Measurements from ENCODE around the gene SMAD5. TPM values are rescaled to one million over a fixed set of nuclear protein-coding genes. Genes with fewer than 3 reads are reported as not detected.

The SMAD5 gene
- total and polyA plus RNA-seq, 4 donors, result 11.3 to 85.8 (median 48.6) TPM

DNA sequence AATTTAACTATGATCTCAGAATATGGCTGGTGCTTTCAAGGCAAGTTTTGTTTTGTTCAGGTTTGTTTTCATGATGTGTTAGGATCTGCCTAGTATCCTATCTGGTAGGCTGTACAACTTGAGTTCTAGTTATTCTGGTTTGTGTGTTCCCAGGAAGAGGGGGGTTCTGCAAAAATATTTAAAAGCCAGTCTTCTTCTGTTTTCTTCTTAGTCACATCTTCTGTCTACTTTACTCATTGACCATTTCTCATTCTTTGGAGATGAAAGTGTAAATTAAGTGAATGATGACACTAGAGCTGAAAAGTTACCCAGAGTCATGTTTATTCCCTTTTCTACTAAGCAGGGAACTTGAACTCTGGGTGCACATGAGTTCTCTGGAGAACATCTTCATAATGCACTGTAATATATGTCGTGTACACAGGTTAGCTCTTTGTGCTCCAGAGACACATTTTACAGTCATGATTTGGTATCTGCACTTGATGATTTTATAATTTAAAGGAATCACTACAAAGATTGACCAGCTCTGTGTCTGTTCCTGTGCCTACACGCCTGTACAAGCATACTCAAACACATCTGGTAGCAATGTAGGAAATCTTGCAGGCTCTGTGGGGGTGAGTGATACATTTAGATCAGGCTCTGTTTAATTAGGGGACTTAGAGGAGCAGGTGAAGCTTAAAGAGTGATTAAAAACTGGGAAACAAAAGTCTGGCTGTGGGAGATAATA is 5.0 kb downstream of the SMAD5 start:
- Histone ChIP-seq H3K27ac (ENCODE audit: low read depth in 1 of 2, low read length in 2 of 2) (no peak overlapping the region), H3K36me3 (ENCODE audit: control insufficient read depth in 1 of 2, insufficient read depth in 2 of 2, low read length in 1 of 2) (no peaks in the 10 kb centered on the region), H3K4me1 (ENCODE audit: control insufficient read depth in 1 of 2, insufficient read depth in 2 of 2, low read length in 2 of 2) (peaks cover 3 to 9% of the 10 kb centered on the region in 2 donors), H3K27me3 (ENCODE audit: control insufficient read depth in 1 of 2, insufficient read depth in 2 of 2, low read length in 1 of 2) (no peaks in the 10 kb centered on the region), H3K9me3 (ENCODE audit: control insufficient read depth, low read length) (no peaks in the 10 kb centered on the region), H3K4me3 (ENCODE audit: low read length in 2 of 2) (no peak overlapping the region)
- ATAC-seq (ENCODE audit: low FRiP score) (no peak), DNase-seq (no peak)
- intact Hi-C loops (cut with DNase I), result no loop called here
- WGBS, 2 donors, result 84 to 86% methylated on average over 2 of the region's 2 CpGs

GRCh38 chr5:136141561-136141960 is 8.9 kb downstream of the SMAD5 start:
- Histone ChIP-seq H3K36me3 (ENCODE audit: control insufficient read depth in 1 of 2, insufficient read depth in 2 of 2, low read length in 1 of 2) (no peaks in the 10 kb centered on the region), H3K4me1 (ENCODE audit: control insufficient read depth in 1 of 2, insufficient read depth in 2 of 2, low read length in 2 of 2) (peaks cover 6 to 11% of the 10 kb centered on the region in 2 donors)
- no peak for DNase-seq

DNA sequence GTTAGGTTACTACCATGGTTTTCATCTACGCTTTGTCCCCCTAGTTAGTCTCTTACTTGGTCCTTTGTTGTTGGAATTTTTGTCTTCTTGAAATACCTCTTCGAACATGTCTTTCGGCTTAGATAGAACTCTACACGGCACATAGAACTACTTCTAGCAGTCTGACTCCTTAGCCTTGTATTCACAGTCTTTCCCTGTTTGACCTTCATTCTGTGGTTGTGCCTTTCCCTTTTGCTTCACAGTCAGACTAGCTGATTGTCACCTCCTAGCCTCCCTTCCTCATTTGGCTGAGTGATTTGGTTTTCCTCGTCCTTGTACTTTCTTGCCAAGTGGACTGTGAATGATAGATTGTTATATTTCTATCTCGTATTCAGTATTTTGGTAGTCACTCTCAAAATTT is 10.7 kb downstream of the SMAD5 start:
- Histone ChIP-seq H3K9me3 (ENCODE audit: control insufficient read depth, low read length) (no peaks in the 10 kb centered on the region), H3K4me3 (ENCODE audit: low read length in 2 of 2) (no peak overlapping the region), H3K4me1 (ENCODE audit: control insufficient read depth in 1 of 2, insufficient read depth in 2 of 2, low read length in 2 of 2) (peaks cover 4 to 7% of the 10 kb centered on the region in 2 donors), H3K27me3 (ENCODE audit: control insufficient read depth in 1 of 2, insufficient read depth in 2 of 2, low read length in 1 of 2) (no peaks in the 10 kb centered on the region), H3K27ac (ENCODE audit: low read depth in 1 of 2, low read length in 2 of 2) (no peak overlapping the region), H3K36me3 (ENCODE audit: control insufficient read depth in 1 of 2, insufficient read depth in 2 of 2, low read length in 1 of 2) (no peaks in the 10 kb centered on the region)
- 72 to 76% methylated on average over 6 of the region's 6 CpGs for WGBS, 2 donors
- intact Hi-C loops (cut with DNase I), result no loop called here
- no peak for ATAC-seq (ENCODE audit: low FRiP score)
- no peak for DNase-seq

More at GRCh38 chr5:136141561-136141960, 8.9 kb downstream of the SMAD5 start:
- intact Hi-C loops (cut with DNase I), result no loop called here
- H3K9me3 ChIP-seq (ENCODE audit: control insufficient read depth, low read length), result no peaks in the 10 kb centered on the region
- H3K4me3 ChIP-seq (ENCODE audit: low read length in 2 of 2), result no peak overlapping the region
- no peaks in the 10 kb centered on the region for H3K27me3 ChIP-seq (ENCODE audit: control insufficient read depth in 1 of 2, insufficient read depth in 2 of 2, low read length in 1 of 2)
- H3K27ac ChIP-seq (ENCODE audit: low read depth in 1 of 2, low read length in 2 of 2), result no peak overlapping the region
- no peak for ATAC-seq (ENCODE audit: low FRiP score)

DNA sequence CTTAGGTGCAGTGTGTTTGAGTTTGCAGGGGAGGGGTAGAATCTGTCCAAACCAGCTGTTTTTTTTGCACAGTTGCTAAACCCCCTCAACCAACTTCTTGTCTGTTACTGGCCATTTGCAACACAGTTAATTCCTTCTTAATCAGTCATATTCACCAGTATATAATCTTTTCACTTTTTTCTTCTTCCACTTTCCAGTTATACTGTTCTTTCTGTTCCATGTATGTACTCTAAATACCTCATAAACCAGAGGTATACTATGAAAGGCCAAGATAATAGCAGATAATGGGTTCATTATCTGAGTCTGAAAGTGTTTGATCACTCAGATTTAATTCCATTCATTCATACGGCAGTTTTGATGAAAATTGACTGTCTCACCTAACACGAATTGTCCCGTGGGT is 11.1 kb downstream of the SMAD5 start:
- no peak for ATAC-seq (ENCODE audit: low FRiP score)
- Histone ChIP-seq H3K4me3 (ENCODE audit: low read length in 2 of 2) (no peak overlapping the region), H3K4me1 (ENCODE audit: control insufficient read depth in 1 of 2, insufficient read depth in 2 of 2, low read length in 2 of 2) (peaks cover 4 to 6% of the 10 kb centered on the region in 2 donors), H3K36me3 (ENCODE audit: control insufficient read depth in 1 of 2, insufficient read depth in 2 of 2, low read length in 1 of 2) (no peaks in the 10 kb centered on the region), H3K9me3 (ENCODE audit: control insufficient read depth, low read length) (no peaks in the 10 kb centered on the region), H3K27ac (ENCODE audit: low read depth in 1 of 2, low read length in 2 of 2) (no peak overlapping the region), H3K27me3 (ENCODE audit: control insufficient read depth in 1 of 2, insufficient read depth in 2 of 2, low read length in 1 of 2) (no peaks in the 10 kb centered on the region)
- intact Hi-C loops (cut with DNase I), result no loop called here
- 88 to 91% methylated on average over 3 of the region's 3 CpGs for WGBS, 2 donors
- DNase-seq, result no peak

GRCh38 chr5:136145030-136145429 is 12.4 kb downstream of the SMAD5 start:
- Histone ChIP-seq H3K9me3 (ENCODE audit: control insufficient read depth, low read length) (no peaks in the 10 kb centered on the region), H3K4me3 (ENCODE audit: low read length in 2 of 2) (no peak overlapping the region), H3K36me3 (ENCODE audit: control insufficient read depth in 1 of 2, insufficient read depth in 2 of 2, low read length in 1 of 2) (no peaks in the 10 kb centered on the region), H3K4me1 (ENCODE audit: control insufficient read depth in 1 of 2, insufficient read depth in 2 of 2, low read length in 2 of 2) (peaks cover 4 to 6% of the 10 kb centered on the region in 2 donors), H3K27ac (ENCODE audit: low read depth in 1 of 2, low read length in 2 of 2) (no peak overlapping the region), H3K27me3 (ENCODE audit: control insufficient read depth in 1 of 2, insufficient read depth in 2 of 2, low read length in 1 of 2) (no peaks in the 10 kb centered on the region)
- 18 to 21% methylated on average over 2 of the region's 2 CpGs for WGBS, 2 donors
- intact Hi-C loops (cut with DNase I), result no loop called here
- DNase-seq, result no peak
- no peak for ATAC-seq (ENCODE audit: low FRiP score)

GRCh38 chr5:136146201-136146600 is 13.6 kb downstream of the SMAD5 start:
- H3K9me3 ChIP-seq (ENCODE audit: control insufficient read depth, low read length), result no peaks in the 10 kb centered on the region
- no peak overlapping the region for H3K4me3 ChIP-seq (ENCODE audit: low read length in 2 of 2)
- DNase-seq (no peak), ATAC-seq (ENCODE audit: low FRiP score) (no peak)
- no peaks in the 10 kb centered on the region for H3K27me3 ChIP-seq (ENCODE audit: control insufficient read depth in 1 of 2, insufficient read depth in 2 of 2, low read length in 1 of 2)
- no peaks in the 10 kb centered on the region for H3K36me3 ChIP-seq (ENCODE audit: control insufficient read depth in 1 of 2, insufficient read depth in 2 of 2, low read length in 1 of 2)
- intact Hi-C loops (cut with DNase I), result no loop called here
- no peak overlapping the region for H3K27ac ChIP-seq (ENCODE audit: low read depth in 1 of 2, low read length in 2 of 2)
- peaks cover 2 to 4% of the 10 kb centered on the region in 2 donors for H3K4me1 ChIP-seq (ENCODE audit: control insufficient read depth in 1 of 2, insufficient read depth in 2 of 2, low read length in 2 of 2)
- 71 to 72% methylated on average over 3 of the region's 3 CpGs for WGBS, 2 donors

DNA sequence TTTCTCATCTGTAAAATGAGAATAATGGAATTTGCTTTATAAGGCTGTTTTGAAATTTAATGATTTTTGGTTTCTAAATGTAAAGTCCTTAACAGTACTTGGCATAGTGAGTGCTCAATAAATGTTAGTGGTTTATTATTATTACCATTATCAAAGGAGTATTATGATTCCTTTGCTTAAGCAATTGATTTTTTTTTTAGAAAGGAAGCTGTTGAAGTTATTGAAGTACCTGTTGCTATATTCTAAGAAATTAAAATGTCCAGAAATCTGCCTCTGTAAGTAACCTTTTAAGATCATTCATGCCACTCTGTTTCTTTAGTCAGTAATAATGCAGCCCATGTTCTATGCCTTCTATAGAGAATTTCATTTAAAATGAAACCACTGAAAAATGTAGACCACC is 15.0 kb downstream of the SMAD5 start:
- ATAC-seq (ENCODE audit: low FRiP score), result no peak
- H3K4me3 ChIP-seq (ENCODE audit: low read length in 2 of 2), result no peak overlapping the region
- intact Hi-C loops (cut with DNase I), result no loop called here
- H3K27me3 ChIP-seq (ENCODE audit: control insufficient read depth in 1 of 2, insufficient read depth in 2 of 2, low read length in 1 of 2), result no peaks in the 10 kb centered on the region
- no peak for DNase-seq
- H3K36me3 ChIP-seq (ENCODE audit: control insufficient read depth in 1 of 2, insufficient read depth in 2 of 2, low read length in 1 of 2), result no peaks in the 10 kb centered on the region
- H3K9me3 ChIP-seq (ENCODE audit: control insufficient read depth, low read length), result no peaks in the 10 kb centered on the region
- H3K27ac ChIP-seq (ENCODE audit: low read depth in 1 of 2, low read length in 2 of 2), result no peak overlapping the region
- H3K4me1 ChIP-seq (ENCODE audit: control insufficient read depth in 1 of 2, insufficient read depth in 2 of 2, low read length in 2 of 2), result peaks cover 2 to 3% of the 10 kb centered on the region in 2 donors

- Histone ChIP-seq H3K27me3 (ENCODE audit: control insufficient read depth in 1 of 2, insufficient read depth in 2 of 2, low read length in 1 of 2) (no peaks in the 10 kb centered on the region), H3K4me3 (ENCODE audit: low read length in 2 of 2) (no peak overlapping the region), H3K27ac (ENCODE audit: low read depth in 1 of 2, low read length in 2 of 2) (no peak overlapping the region), H3K9me3 (ENCODE audit: control insufficient read depth, low read length) (no peaks in the 10 kb centered on the region), H3K4me1 (ENCODE audit: control insufficient read depth in 1 of 2, insufficient read depth in 2 of 2, low read length in 2 of 2) (peaks cover 0 to 2% of the 10 kb centered on the region in 2 donors), H3K36me3 (ENCODE audit: control insufficient read depth in 1 of 2, insufficient read depth in 2 of 2, low read length in 1 of 2) (peaks cover 2 to 4% of the 10 kb centered on the region in 2 donors)
- DNase-seq (no peak), ATAC-seq (ENCODE audit: low FRiP score) (no peak)
- 92 to 95% methylated on average over 1 of the region's 1 CpG for WGBS, 2 donors
- intact Hi-C loops (cut with DNase I), result no loop called here
These were observed 17.2 kb downstream of the SMAD5 start for GRCh38 chr5:136149891-136150290.

GRCh38 chr5:136153581-136154236 is 21.1 kb downstream of the SMAD5 start:
- no peaks in the 10 kb centered on the region for H3K27me3 ChIP-seq (ENCODE audit: control insufficient read depth in 1 of 2, insufficient read depth in 2 of 2, low read length in 1 of 2)
- H3K9me3 ChIP-seq (ENCODE audit: control insufficient read depth, low read length), result no peaks in the 10 kb centered on the region
- H3K4me3 ChIP-seq (ENCODE audit: low read length in 2 of 2), result no peak overlapping the region
- WGBS, 2 donors, result 92 to 93% methylated on average over 11 of the region's 11 CpGs
- ATAC-seq (ENCODE audit: low FRiP score) (no peak), DNase-seq (no peak)
- peaks cover 0 to 1% of the 10 kb centered on the region in 2 donors for H3K4me1 ChIP-seq (ENCODE audit: control insufficient read depth in 1 of 2, insufficient read depth in 2 of 2, low read length in 2 of 2)
- H3K27ac ChIP-seq (ENCODE audit: low read depth in 1 of 2, low read length in 2 of 2), result no peak overlapping the region
- peaks cover 2 to 4% of the 10 kb centered on the region in 2 donors for H3K36me3 ChIP-seq (ENCODE audit: control insufficient read depth in 1 of 2, insufficient read depth in 2 of 2, low read length in 1 of 2)
- intact Hi-C loops (cut with DNase I), result no loop called here

All from aorta (tissue), 5 donors.